Measurements from ENCODE around the gene C1QTNF2.
"Not testable (repeated sequence)": the region's sequence is repeated elsewhere in the genome, so short reads cannot be mapped to it uniquely, and the experiment has no call there.

C1QTNF2 gene

GRCh38 chr5:160370713-160371034 is 248 bp upstream of the C1QTNF2 start:
- DNase-seq = no peak

- DNase-seq = no peak
Observed at GRCh38 chr5:160367885-160368284, 2.5 kb downstream of the C1QTNF2 start.

GRCh38 chr5:160367261-160367660 is 3.2 kb downstream of the C1QTNF2 start:
- DNase-seq = no peak

- no peak for DNase-seq
Observed at GRCh38 chr5:160366230-160366629, 4.2 kb downstream of the C1QTNF2 start.

GRCh38 chr5:160363660-160364395 is 6.6 kb downstream of the C1QTNF2 start:
- DNase-seq = no peak

GRCh38 chr5:160363211-160363610 is 7.2 kb downstream of the C1QTNF2 start:
- DNase-seq = no peak

GRCh38 chr5:160361624-160362228 is 8.7 kb downstream of the C1QTNF2 start:
- no peak for DNase-seq

GRCh38 chr5:160360310-160360709 is 10.1 kb downstream of the C1QTNF2 start:
- DNase-seq = no peak

GRCh38 chr5:160359816-160360215 is 10.6 kb downstream of the C1QTNF2 start:
- no peak for DNase-seq

GRCh38 chr5:160359242-160359641 is 11.2 kb downstream of the C1QTNF2 start:
- no peak for DNase-seq

- no peak for DNase-seq
Observed at GRCh38 chr5:160357861-160358411, 12.5 kb downstream of the C1QTNF2 start.

- no peak for DNase-seq
Observed at GRCh38 chr5:160357394-160357793, 13.0 kb downstream of the C1QTNF2 start.

- DNase-seq = no peak
Observed at GRCh38 chr5:160356550-160357347, 13.7 kb downstream of the C1QTNF2 start.

GRCh38 chr5:160354666-160355065 is 15.8 kb downstream of the C1QTNF2 start:
- no peak for DNase-seq

GRCh38 chr5:160353379-160353778 is 17.0 kb downstream of the C1QTNF2 start:
- no peak for DNase-seq

- DNase-seq = no peak
Observed at GRCh38 chr5:160352308-160352707, 18.1 kb downstream of the C1QTNF2 start.

- DNase-seq = no peak
Observed at GRCh38 chr5:160349935-160350303, 20.5 kb downstream of the C1QTNF2 start.

GRCh38 chr5:160349249-160349934 is 21.0 kb downstream of the C1QTNF2 start:
- no peak for DNase-seq

GRCh38 chr5:160348080-160348479 is 22.3 kb downstream of the C1QTNF2 start:
- no peak for DNase-seq

GRCh38 chr5:160347448-160347847 is 23.0 kb downstream of the C1QTNF2 start:
- no peak for DNase-seq

- DNase-seq = no peak
Observed at GRCh38 chr5:160342413-160342941, 27.9 kb downstream of the C1QTNF2 start.

GRCh38 chr5:160341309-160341870 is 29.0 kb downstream of the C1QTNF2 start:
- DNase-seq = no peak

GRCh38 chr5:160340513-160340912 is 29.9 kb downstream of the C1QTNF2 start:
- DNase-seq = not testable (repeated sequence)
